Upper lobe of left lung (tissue), 6 donors: ENCODE results near the gene SIGLEC1. TPM values are rescaled to one million over a fixed set of nuclear protein-coding genes. Genes with fewer than 3 reads are reported as not detected.

Experiments
- ATAC-seq, 2 donors: fragments of 200-7000 bp; cut with Tn5 transposase; one replicate each; pipeline ENCODE4 v1.9.1; 2022; ENCODE audit warnings: mild to moderate bottlenecking in 2 of 2, moderate library complexity in 2 of 2; ENCODE audit not compliant: low FRiP score in 2 of 2
- DNase-seq, 2 donors: peaks; one replicate each; pipeline ENCODE4 v3.0.0-alpha.2; 2019 to 2020
- H3K27ac ChIP-seq, 4 donors: fragments of 200-600 bp; sonication (generic); one replicate each; pipeline ENCODE4 v1.5.1; 2016 to 2019
- H3K27me3 ChIP-seq, 4 donors: fragments of 200-600 bp; sonication (generic); one replicate each; pipeline ENCODE4 v1.5.1; 2017 to 2019
- H3K36me3 ChIP-seq, 4 donors: fragments of 200-600 bp; sonication (generic); one replicate each; pipeline ENCODE4 v1.5.1; 2016 to 2019
- H3K4me1 ChIP-seq, 4 donors: fragments of 200-600 bp; sonication (generic); one replicate each; pipeline ENCODE4 v1.5.1; 2018 to 2019
- H3K4me3 ChIP-seq, 4 donors: fragments of 200-600 bp; sonication (generic); one replicate each; pipeline ENCODE4 v1.5.1; 2017 to 2019; ENCODE audit warnings: mild to moderate bottlenecking in 2 of 4, moderate library complexity in 1 of 4
- H3K9me3 ChIP-seq, 4 donors: fragments of 200-600 bp; sonication (generic); one replicate each; pipeline ENCODE4 v1.5.1; 2018 to 2019
- CTCF ChIP-seq, 6 experiments: fragments of 450-650 bp in 4 of 6; fragments of 200-600 bp in 2 of 6; sonication (generic) in 2 of 6; IDR thresholded peaks; one replicate each; pipeline ENCODE4 v1.5.1; 2016 to 2019; ENCODE audit warnings: antibody characterized with exemption in 6 of 6
- EP300 ChIP-seq, 4 donors: sonication (generic); formaldehyde crosslinking; IDR thresholded peaks; one replicate each; pipeline ENCODE4 v1.5.1; 2017; ENCODE audit warnings: antibody characterized with exemption in 4 of 4, control low read depth in 2 of 4
- POLR2A ChIP-seq, 4 donors: fragments of 450-650 bp; IDR thresholded peaks; one replicate each; pipeline ENCODE4 v1.5.1; 2016 to 2017; ENCODE audit warnings: antibody characterized with exemption in 4 of 4, mild to moderate bottlenecking in 2 of 4
- POLR2AphosphoS5 ChIP-seq, 2 donors: sonication (generic); formaldehyde crosslinking; IDR thresholded peaks; one replicate each; pipeline ENCODE4 v1.5.1; 2017; ENCODE audit warnings: antibody characterized with exemption in 2 of 2
- WGBS, 2 donors: methylation state at CpG; one replicate each; pipeline ENCODE4 v1.1.5; 2017 to 2018; 5-methylcytosine and 5-hydroxymethylcytosine counted together
- total RNA-seq, 6 donors: library from RNA; depleted of rRNA in 4 of 6; stranded (reverse); fragments of >200 nt in 4 of 6; gene quantifications; one replicate each; pipeline versions ENCODE4 v1.1.0 to v1.2.1, GENCODE V29; 2016 to 2021
- donor health status: DM: no; HTN: no; CAD: no; lungs with moderate emphysema.
- donor health status: DM: no; HTN: yes; CAD: no; lungs with severe emphysema.

SIGLEC1 gene
- total RNA-seq, 6 donors from 2014 or later = 14.4 to 69.9 (median 60.7) TPM

DNA sequence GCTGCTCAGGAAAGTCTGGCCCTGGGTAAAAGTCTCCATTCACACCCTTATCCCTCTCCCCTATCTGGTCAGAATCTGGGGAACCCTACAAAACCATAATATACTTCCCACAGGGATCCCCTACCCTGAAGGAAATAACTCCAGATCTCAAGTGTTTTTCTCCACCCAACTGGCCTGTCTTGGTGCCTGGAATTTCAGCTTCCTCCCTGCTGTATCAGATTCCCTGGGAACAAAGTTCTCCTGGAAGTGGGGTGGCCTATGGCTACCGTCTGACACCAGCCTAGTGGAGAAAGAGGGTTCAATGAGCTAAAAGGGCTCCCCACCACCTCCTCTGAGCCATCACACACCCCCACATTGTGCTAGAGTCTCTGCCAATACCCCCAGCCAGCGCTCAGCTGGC is 35.1 kb upstream of the SIGLEC1 start:
- Histone ChIP-seq H3K4me1 (peaks cover 13 to 49% (median 23%) of the 10 kb centered on the region in 4 donors), H3K9me3 (no peaks in the 10 kb centered on the region), H3K27ac (no peak overlapping the region), H3K4me3 (no peak overlapping the region), H3K36me3 (peaks cover 0 to 86% (median 26%) of the 10 kb centered on the region in 4 donors), H3K27me3 (no peaks in the 10 kb centered on the region)
- TF ChIP-seq POLR2AphosphoS5 (IDR thresholded peaks at IDR 0.05) = no peak
- DNase-seq (no peak), ATAC-seq (no peak)
- 80 to 85% methylated on average over 1 to 2 of the region's 2 CpGs for WGBS, 2 donors

GRCh38 chr20:3745686-3746173 is 33.3 kb upstream of the SIGLEC1 start:
- DNase-seq (no peak), ATAC-seq (no peak)
- Histone ChIP-seq H3K4me3 (peak overlapping the region in 1 of 4 donors; percentile 32), H3K9me3 (no peaks in the 10 kb centered on the region), H3K4me1 (peaks cover 17 to 35% (median 24%) of the 10 kb centered on the region in 4 donors), H3K27me3 (no peaks in the 10 kb centered on the region), H3K27ac (peak overlapping the region in 2 of 4 donors; percentile 49 to 59), H3K36me3 (peaks cover 0 to 78% (median 15%) of the 10 kb centered on the region in 4 donors)
- TF ChIP-seq POLR2A (IDR thresholded peaks at IDR 0.05) = no peak
- no peak for TF ChIP-seq POLR2AphosphoS5 (IDR thresholded peaks at IDR 0.05)
- no peak for TF ChIP-seq CTCF (IDR thresholded peaks at IDR 0.05)
- TF ChIP-seq EP300 (IDR thresholded peaks at IDR 0.05) = no peak
- WGBS, 2 donors = 78 to 86% methylated on average over 9 to 10 of the region's 11 CpGs

DNA sequence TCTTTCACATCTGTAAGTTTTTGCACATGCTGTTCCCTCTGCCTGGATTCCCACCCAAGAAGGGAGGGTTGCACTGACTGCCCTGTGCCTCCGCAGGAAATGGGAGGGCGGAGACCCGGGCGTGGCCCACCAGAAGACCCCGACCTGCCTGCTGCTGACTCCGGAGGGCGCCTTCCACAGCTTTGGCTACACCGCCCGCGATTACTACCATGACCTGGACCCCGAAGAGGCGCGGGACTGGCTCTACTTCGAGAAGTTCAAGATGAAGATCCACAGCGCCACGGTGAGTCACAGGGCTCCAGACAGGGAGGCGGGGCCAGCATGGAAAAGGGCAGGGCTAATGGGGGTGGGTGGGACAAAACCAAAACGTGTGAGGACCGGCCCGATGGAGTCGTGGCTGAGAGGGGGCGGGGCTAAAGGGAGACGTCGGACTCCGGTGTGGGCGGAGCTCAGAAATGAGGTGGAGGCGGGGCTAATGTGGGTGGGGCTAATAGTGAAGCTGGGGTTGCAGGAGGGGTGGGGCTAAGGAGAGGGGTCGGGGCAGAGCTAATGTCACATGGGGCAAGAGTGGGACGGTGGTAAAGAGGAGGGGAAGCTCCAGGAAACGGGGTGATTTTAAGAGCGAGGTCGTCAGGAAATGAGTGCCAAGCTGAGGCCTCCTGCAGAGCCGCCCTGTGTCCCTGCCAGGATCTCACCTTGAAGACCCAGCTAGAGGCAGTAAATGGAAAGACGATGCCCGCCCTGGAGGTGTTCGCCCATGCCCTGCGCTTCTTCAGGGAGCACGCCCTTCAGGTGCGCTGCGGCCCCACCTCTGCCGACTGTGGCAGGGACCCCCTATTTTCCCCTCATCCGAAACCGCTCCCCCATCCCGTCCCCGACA is 32.6 kb upstream of the SIGLEC1 start:
- ATAC-seq (peak; percentile 67 to 86), DNase-seq (peak; percentile 74 to 90)
- H3K4me3 ChIP-seq = peak overlapping the region in 3 of 4 donors; percentile 16 to 32 (median 19)
- peaks cover 0 to 71% (median 12%) of the 10 kb centered on the region in 4 donors for H3K36me3 ChIP-seq
- peaks cover 24 to 35% (median 30%) of the 10 kb centered on the region in 4 donors for H3K4me1 ChIP-seq
- H3K9me3 ChIP-seq = no peaks in the 10 kb centered on the region
- H3K27me3 ChIP-seq = no peaks in the 10 kb centered on the region
- peak overlapping the region in 3 of 4 donors; percentile 22 to 59 (median 49) for H3K27ac ChIP-seq
- TF ChIP-seq CTCF (IDR thresholded peaks at IDR 0.05) (no peak), POLR2AphosphoS5 (IDR thresholded peaks at IDR 0.05) (peak in 1 of 2 donors; percentile 23), EP300 (IDR thresholded peaks at IDR 0.05) (no peak), POLR2A (IDR thresholded peaks at IDR 0.05) (no peak)
- 46 to 51% methylated on average over 45 of the region's 45 CpGs for WGBS, 2 donors

DNA sequence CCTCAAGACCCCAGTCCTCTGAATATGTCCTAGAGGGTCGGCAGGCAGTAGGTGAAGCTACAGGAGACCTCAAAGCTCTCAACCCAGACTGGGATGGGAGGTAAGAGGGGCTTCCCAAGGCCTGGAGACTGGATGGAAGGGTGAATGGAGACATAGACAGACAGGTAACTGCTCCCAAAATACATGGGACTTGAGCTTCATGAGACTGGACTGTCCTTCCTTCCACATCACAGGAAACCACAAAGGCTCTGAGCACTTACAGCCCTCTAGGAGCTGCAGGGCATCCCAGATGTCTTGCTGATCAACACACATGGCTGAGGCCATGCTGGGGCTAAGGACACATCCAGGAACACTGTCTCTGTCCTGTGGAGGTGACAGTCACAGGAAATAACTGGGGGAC is 31.6 kb upstream of the SIGLEC1 start:
- no peaks in the 10 kb centered on the region for H3K9me3 ChIP-seq
- H3K4me3 ChIP-seq = no peak overlapping the region
- ATAC-seq (no peak), DNase-seq (no peak)
- TF ChIP-seq EP300 (IDR thresholded peaks at IDR 0.05) = no peak
- TF ChIP-seq POLR2AphosphoS5 (IDR thresholded peaks at IDR 0.05) = no peak
- no peak for TF ChIP-seq POLR2A (IDR thresholded peaks at IDR 0.05)
- no peak for TF ChIP-seq CTCF (IDR thresholded peaks at IDR 0.05)
- peak overlapping the region in 3 of 4 donors; percentile 22 to 59 (median 49) for H3K27ac ChIP-seq
- WGBS, 2 donors = 78 to 100% methylated on average over 1 of the region's 1 CpG
- no peaks in the 10 kb centered on the region for H3K27me3 ChIP-seq
- H3K36me3 ChIP-seq = peaks cover 0 to 61% (median 8%) of the 10 kb centered on the region in 4 donors
- peaks cover 31 to 42% (median 34%) of the 10 kb centered on the region in 4 donors for H3K4me1 ChIP-seq

- peaks cover 0 to 54% (median 7%) of the 10 kb centered on the region in 4 donors for H3K36me3 ChIP-seq
- WGBS, 2 donors = 71 to 92% methylated on average over 2 of the region's 2 CpGs
- ATAC-seq (no peak), DNase-seq (no peak)
- no peak overlapping the region for H3K4me3 ChIP-seq
- no peaks in the 10 kb centered on the region for H3K9me3 ChIP-seq
- H3K27ac ChIP-seq = peak overlapping the region in 1 of 4 donors; percentile 49
- no peaks in the 10 kb centered on the region for H3K27me3 ChIP-seq
- TF ChIP-seq POLR2A (IDR thresholded peaks at IDR 0.05) = no peak
- no peak for TF ChIP-seq CTCF (IDR thresholded peaks at IDR 0.05)
- no peak for TF ChIP-seq EP300 (IDR thresholded peaks at IDR 0.05)
- TF ChIP-seq POLR2AphosphoS5 (IDR thresholded peaks at IDR 0.05) = no peak
- peaks cover 38 to 42% (median 40%) of the 10 kb centered on the region in 4 donors for H3K4me1 ChIP-seq
These were observed 30.9 kb upstream of the SIGLEC1 start for GRCh38 chr20:3743251-3743650.
